ENCODE results near the gene MTMR11. TPM values are rescaled to one million over a fixed set of nuclear protein-coding genes. Genes with fewer than 3 reads are reported as not detected.
A peak's percentile ranks its signal among the peaks of the same experiment; 100 is the strongest.

Gene MTMR11
- total and polyA plus RNA-seq, 10 of the 15 experiments (the other 5 are each of a cell fraction or from before 2014, with no cell fraction given): 0.35 to 1.1 (median 0.73) TPM

DNA sequence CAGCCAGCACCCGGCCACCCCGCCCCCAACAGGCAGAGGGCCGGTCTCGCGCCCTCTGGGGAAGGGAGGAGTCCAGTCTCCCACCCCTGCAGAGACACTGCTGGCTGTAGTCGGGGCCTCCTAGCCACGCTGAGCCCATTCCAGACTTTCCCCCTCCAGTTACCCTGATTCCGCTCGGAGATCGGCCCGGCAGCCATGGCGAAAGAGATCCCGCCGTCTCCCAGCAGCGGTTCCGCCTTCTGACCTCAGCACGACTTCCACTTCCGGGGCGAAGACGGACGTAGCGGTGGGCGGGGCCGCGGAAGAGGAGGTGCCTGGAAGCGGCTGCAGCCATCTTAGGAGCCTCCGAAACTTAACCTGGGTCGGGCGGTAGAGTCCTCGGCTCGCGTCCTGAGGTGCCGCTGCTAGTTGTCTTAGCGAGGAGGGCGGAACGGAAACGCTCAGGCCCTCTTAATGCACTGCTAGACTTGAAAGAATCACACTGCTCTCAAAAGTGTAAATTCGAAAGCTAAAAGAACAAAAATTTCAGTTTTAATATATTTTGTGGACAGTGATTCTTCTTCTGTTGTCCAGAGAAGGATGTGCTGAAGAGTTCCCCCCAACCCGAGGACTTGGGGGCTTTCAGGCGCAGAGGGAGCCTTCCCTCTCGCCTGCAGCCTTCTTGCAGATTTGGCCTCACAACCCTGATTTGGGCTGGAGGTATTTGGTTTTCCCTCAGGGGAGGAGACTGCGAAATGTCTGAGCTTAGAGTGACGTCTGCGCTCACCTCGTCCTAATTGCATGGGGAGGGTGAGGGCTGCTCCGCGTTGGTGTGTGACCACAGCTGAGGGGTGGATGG lies 8.9 kb downstream of the MTMR11 start, which contains the start of gene SF3B4 (continued):
- TF ChIP-seq, protein P1, sequence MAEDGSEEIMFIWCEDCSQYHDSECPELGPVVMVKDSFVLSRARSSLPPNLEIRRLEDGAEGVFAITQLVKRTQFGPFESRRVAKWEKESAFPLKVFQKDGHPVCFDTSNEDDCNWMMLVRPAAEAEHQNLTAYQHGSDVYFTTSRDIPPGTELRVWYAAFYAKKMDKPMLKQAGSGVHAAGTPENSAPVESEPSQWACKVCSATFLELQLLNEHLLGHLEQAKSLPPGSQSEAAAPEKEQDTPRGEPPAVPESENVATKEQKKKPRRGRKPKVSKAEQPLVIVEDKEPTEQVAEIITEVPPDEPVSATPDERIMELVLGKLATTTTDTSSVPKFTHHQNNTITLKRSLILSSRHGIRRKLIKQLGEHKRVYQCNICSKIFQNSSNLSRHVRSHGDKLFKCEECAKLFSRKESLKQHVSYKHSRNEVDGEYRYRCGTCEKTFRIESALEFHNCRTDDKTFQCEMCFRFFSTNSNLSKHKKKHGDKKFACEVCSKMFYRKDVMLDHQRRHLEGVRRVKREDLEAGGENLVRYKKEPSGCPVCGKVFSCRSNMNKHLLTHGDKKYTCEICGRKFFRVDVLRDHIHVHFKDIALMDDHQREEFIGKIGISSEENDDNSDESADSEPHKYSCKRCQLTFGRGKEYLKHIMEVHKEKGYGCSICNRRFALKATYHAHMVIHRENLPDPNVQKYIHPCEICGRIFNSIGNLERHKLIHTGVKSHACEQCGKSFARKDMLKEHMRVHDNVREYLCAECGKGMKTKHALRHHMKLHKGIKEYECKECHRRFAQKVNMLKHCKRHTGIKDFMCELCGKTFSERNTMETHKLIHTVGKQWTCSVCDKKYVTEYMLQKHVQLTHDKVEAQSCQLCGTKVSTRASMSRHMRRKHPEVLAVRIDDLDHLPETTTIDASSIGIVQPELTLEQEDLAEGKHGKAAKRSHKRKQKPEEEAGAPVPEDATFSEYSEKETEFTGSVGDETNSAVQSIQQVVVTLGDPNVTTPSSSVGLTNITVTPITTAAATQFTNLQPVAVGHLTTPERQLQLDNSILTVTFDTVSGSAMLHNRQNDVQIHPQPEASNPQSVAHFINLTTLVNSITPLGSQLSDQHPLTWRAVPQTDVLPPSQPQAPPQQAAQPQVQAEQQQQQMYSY (CRISPR knock-in tag; IDR thresholded peaks at IDR 0.05): no peak
- TF ChIP-seq, protein P2, sequence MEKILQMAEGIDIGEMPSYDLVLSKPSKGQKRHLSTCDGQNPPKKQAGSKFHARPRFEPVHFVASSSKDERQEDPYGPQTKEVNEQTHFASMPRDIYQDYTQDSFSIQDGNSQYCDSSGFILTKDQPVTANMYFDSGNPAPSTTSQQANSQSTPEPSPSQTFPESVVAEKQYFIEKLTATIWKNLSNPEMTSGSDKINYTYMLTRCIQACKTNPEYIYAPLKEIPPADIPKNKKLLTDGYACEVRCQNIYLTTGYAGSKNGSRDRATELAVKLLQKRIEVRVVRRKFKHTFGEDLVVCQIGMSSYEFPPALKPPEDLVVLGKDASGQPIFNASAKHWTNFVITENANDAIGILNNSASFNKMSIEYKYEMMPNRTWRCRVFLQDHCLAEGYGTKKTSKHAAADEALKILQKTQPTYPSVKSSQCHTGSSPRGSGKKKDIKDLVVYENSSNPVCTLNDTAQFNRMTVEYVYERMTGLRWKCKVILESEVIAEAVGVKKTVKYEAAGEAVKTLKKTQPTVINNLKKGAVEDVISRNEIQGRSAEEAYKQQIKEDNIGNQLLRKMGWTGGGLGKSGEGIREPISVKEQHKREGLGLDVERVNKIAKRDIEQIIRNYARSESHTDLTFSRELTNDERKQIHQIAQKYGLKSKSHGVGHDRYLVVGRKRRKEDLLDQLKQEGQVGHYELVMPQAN (conservative IDR thresholded peaks at IDR 0.05): peak; percentile 54
- TF ChIP-seq SRF (IDR thresholded peaks at IDR 0.05; ENCODE audit: low read depth in 2 of 2, low read length in 2 of 2) (0 out of 4 replicates have a peak, but pooled peaks of 1 of the 2 experiments have one; percentile 71), MYC (IDR thresholded peaks at IDR 0.05; ENCODE audit: insufficient read depth, insufficient read length, insufficient replicate concordance, low read length, severe bottlenecking) (no peak), STAT3 (IDR thresholded peaks at IDR 0.05; ENCODE audit: low read depth, low read length) (no peak), YBX1 (IDR thresholded peaks at IDR 0.05) (no peak), FOXM1 (IDR thresholded peaks at IDR 0.05; ENCODE audit: low read depth, low read length) (no peak), SMC3 (IDR thresholded peaks at IDR 0.05; ENCODE audit: borderline replicate concordance, low read length) (no peak), SUPT20H (IDR thresholded peaks at IDR 0.05; ENCODE audit: borderline replicate concordance, control insufficient read depth, low read depth, low read length) (no peak), EED (IDR thresholded peaks at IDR 0.05; ENCODE audit: low read depth) (no peak), CEBPB (IDR thresholded peaks at IDR 0.05; ENCODE audit: borderline replicate concordance in 1 of 2, low read depth in 2 of 2, low read length in 2 of 2) (no peak), GABPA (IDR thresholded peaks at IDR 0.05; ENCODE audit: low read depth) (peak; percentile 96), CREM (IDR thresholded peaks at IDR 0.05; ENCODE audit: low read depth) (peak; percentile 90), HCFC1 (IDR thresholded peaks at IDR 0.05; ENCODE audit: low read length) (peak; percentile 80)
- TF ChIP-seq, protein P3, sequence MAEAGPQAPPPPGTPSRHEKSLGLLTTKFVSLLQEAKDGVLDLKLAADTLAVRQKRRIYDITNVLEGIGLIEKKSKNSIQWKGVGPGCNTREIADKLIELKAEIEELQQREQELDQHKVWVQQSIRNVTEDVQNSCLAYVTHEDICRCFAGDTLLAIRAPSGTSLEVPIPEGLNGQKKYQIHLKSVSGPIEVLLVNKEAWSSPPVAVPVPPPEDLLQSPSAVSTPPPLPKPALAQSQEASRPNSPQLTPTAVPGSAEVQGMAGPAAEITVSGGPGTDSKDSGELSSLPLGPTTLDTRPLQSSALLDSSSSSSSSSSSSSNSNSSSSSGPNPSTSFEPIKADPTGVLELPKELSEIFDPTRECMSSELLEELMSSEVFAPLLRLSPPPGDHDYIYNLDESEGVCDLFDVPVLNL (IDR thresholded peaks at IDR 0.05; ENCODE audit: low read depth, low read length): no peak; the same call in 1 of the 2 replicates
- TF ChIP-seq, protein P4, sequence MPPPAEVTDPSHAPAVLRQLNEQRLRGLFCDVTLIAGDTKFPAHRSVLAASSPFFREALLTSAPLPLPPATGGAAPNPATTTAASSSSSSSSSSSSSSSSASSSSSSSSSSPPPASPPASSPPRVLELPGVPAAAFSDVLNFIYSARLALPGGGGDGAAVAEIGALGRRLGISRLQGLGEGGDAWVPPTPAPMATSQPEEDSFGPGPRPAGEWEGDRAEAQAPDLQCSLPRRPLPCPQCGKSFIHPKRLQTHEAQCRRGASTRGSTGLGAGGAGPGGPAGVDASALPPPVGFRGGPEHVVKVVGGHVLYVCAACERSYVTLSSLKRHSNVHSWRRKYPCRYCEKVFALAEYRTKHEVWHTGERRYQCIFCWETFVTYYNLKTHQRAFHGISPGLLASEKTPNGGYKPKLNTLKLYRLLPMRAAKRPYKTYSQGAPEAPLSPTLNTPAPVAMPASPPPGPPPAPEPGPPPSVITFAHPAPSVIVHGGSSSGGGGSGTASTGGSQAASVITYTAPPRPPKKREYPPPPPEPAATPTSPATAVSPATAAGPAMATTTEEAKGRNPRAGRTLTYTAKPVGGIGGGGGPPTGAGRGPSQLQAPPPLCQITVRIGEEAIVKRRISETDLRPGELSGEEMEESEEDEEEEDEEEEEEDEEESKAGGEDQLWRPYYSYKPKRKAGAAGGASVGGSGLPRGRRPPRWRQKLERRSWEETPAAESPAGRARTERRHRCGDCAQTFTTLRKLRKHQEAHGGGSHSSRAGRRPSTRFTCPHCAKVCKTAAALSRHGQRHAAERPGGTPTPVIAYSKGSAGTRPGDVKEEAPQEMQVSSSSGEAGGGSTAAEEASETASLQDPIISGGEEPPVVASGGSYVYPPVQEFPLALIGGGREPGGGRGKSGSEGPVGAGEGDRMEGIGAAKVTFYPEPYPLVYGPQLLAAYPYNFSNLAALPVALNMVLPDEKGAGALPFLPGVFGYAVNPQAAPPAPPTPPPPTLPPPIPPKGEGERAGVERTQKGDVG (CRISPR knock-in tag; IDR thresholded peaks at IDR 0.05): no peak
- TF ChIP-seq, protein P5, sequence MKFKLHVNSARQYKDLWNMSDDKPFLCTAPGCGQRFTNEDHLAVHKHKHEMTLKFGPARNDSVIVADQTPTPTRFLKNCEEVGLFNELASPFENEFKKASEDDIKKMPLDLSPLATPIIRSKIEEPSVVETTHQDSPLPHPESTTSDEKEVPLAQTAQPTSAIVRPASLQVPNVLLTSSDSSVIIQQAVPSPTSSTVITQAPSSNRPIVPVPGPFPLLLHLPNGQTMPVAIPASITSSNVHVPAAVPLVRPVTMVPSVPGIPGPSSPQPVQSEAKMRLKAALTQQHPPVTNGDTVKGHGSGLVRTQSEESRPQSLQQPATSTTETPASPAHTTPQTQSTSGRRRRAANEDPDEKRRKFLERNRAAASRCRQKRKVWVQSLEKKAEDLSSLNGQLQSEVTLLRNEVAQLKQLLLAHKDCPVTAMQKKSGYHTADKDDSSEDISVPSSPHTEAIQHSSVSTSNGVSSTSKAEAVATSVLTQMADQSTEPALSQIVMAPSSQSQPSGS (IDR thresholded peaks at IDR 0.05; ENCODE audit: low read length): no peak

Measured in GM12878 (cell line).